ENCODE results near the gene RALGAPB. TPM values are rescaled to one million over a fixed set of nuclear protein-coding genes. Genes with fewer than 3 reads are reported as not detected.

Gene RALGAPB
- total RNA-seq, 4 donors from 2014 or later, result 54.7 to 69.2 (median 61.1) TPM

GRCh38 chr20:38449046-38449445 is 23.6 kb upstream of the RALGAPB start:
- no peaks in the 10 kb centered on the region for H3K9me3 ChIP-seq
- TF ChIP-seq CTCF (IDR thresholded peaks at IDR 0.05) (no peak), POLR2A (IDR thresholded peaks at IDR 0.05) (no peak)
- peaks cover 0 to 10% (median 3%) of the 10 kb centered on the region in 4 donors for H3K4me1 ChIP-seq
- no peak overlapping the region for H3K27ac ChIP-seq
- no peak for DNase-seq
- H3K36me3 ChIP-seq, result peaks cover 0 to 20% (median 0%) of the 10 kb centered on the region in 3 donors
- H3K4me3 ChIP-seq, result no peak overlapping the region
- no peaks in the 10 kb centered on the region for H3K27me3 ChIP-seq

- DNase-seq, result no peak
- Histone ChIP-seq H3K27me3 (no peaks in the 10 kb centered on the region), H3K4me1 (peaks cover 0 to 10% (median 3%) of the 10 kb centered on the region in 4 donors), H3K4me3 (no peak overlapping the region), H3K9me3 (no peaks in the 10 kb centered on the region), H3K27ac (no peak overlapping the region), H3K36me3 (peaks cover 0 to 20% (median 0%) of the 10 kb centered on the region in 3 donors)
- no peak for TF ChIP-seq POLR2A (IDR thresholded peaks at IDR 0.05)
- TF ChIP-seq CTCF (IDR thresholded peaks at IDR 0.05), result no peak
Measured at GRCh38 chr20:38450412-38450975, 22.1 kb upstream of the RALGAPB start.

- no peaks in the 10 kb centered on the region for H3K27me3 ChIP-seq
- H3K9me3 ChIP-seq, result no peaks in the 10 kb centered on the region
- peak in 1 of 3 donors; percentile 5 for DNase-seq
- TF ChIP-seq POLR2A (IDR thresholded peaks at IDR 0.05) (no peak), CTCF (IDR thresholded peaks at IDR 0.05) (no peak)
- H3K4me3 ChIP-seq, result no peak overlapping the region
- peaks cover 0 to 20% (median 0%) of the 10 kb centered on the region in 3 donors for H3K36me3 ChIP-seq
- H3K4me1 ChIP-seq, result peaks cover 0 to 7% (median 2%) of the 10 kb centered on the region in 4 donors
- peak overlapping the region in 1 of 4 donors; percentile 26 for H3K27ac ChIP-seq
Measured at GRCh38 chr20:38452880-38453624, 19.6 kb upstream of the RALGAPB start.

- TF ChIP-seq CTCF (IDR thresholded peaks at IDR 0.05) (no peak), POLR2A (IDR thresholded peaks at IDR 0.05) (no peak)
- peak in 1 of 3 donors; percentile 15 for DNase-seq
Measured at GRCh38 chr20:38453941-38454340, 18.7 kb upstream of the RALGAPB start.

GRCh38 chr20:38454556-38455473 is 17.8 kb upstream of the RALGAPB start:
- peak overlapping the region in 1 of 4 donors; percentile 31 for H3K27ac ChIP-seq
- peaks cover 0 to 7% (median 0%) of the 10 kb centered on the region in 4 donors for H3K4me1 ChIP-seq
- H3K36me3 ChIP-seq, result peaks cover 0 to 18% (median 0%) of the 10 kb centered on the region in 3 donors
- no peak for TF ChIP-seq POLR2A (IDR thresholded peaks at IDR 0.05)
- no peak for TF ChIP-seq CTCF (IDR thresholded peaks at IDR 0.05)
- no peak overlapping the region for H3K4me3 ChIP-seq
- no peaks in the 10 kb centered on the region for H3K9me3 ChIP-seq
- DNase-seq, result no peak
- no peaks in the 10 kb centered on the region for H3K27me3 ChIP-seq

More at GRCh38 chr20:38453941-38454340, 18.7 kb upstream of the RALGAPB start:
- Histone ChIP-seq H3K36me3 (peaks cover 0 to 20% (median 0%) of the 10 kb centered on the region in 3 donors), H3K4me3 (no peak overlapping the region), H3K27me3 (no peaks in the 10 kb centered on the region), H3K27ac (peak overlapping the region in 2 of 4 donors; percentile 31 to 43), H3K9me3 (no peaks in the 10 kb centered on the region), H3K4me1 (peaks cover 0 to 7% (median 0%) of the 10 kb centered on the region in 4 donors)
